HG03378 (cell line): ENCODE results near the gene CHID1.

Experiments used
- ATAC-seq: cut with Tn5 transposase; IDR thresholded peaks from one replicate; pipeline ENCODE4 v1.9.1; 2021; ENCODE audit warnings: mild to moderate bottlenecking, moderate library complexity; ENCODE audit not compliant: unreplicated experiment

The CHID1 gene

GRCh38 chr11:865462-866430 is 44.9 kb downstream of the CHID1 start:
- no peak for ATAC-seq

- ATAC-seq, result no peak
Measured at GRCh38 chr11:864898-865297, 45.7 kb downstream of the CHID1 start.

GRCh38 chr11:863910-864827 is 46.4 kb downstream of the CHID1 start:
- no peak for ATAC-seq

DNA sequence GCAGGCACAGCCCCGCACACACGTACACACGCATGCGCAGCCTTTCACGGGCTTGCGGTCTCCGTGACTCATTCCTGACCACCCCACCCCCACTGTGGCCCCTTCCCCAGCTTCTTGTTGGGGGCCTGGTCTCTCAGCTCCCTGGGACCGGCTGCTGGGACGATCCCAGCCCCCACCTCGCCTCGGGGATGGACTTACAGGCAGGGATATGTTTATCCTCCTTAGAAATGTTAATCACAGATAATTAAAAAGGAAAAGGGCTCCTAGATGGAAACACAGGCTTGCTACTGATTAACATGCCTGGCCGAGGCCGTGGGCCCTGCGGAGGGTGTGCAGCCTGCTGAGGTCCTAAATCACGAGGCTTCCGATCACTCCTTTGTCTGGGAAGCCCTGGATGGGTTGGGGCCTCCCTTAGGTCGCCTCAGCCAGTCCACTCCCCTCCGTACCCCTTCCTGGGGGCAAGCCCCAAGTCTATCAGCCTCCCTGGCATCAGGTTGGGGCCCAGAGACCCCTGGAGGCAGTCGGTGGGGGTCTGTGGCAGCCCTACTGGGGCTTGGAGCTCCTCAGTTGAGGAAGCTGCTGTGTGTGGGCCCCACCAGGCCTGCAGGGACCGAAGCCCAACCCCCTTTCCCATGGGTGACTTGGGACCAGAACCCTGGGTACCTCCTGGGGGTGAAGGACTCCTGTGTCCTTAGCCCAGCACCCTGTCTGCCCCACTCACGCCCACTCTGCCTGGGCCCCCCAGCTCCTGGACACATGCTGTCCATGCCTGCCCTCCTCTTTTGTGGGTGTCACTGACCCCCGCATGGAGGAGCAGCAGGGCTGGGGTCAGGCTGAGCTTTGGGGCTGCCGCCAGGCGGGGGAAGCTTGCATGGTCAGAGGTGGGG is 47.3 kb downstream of the CHID1 start:
- no peak for ATAC-seq

DNA sequence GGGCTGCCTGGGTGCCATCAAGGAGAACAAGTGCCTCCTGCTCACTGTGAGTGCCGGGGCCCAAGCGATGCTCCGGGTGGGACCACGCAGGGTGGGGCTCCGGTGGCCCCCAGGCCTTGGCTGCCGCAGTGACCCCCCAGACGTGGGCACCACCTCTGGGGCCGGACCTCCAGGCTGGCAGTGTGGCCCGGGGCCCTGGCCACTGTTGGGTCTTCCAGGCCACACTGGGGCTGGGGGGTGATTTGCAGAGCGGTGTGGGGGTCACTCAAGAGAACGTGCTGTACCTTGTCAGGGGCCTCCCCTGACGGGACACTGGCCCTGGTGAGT is 48.0 kb downstream of the CHID1 start:
- no peak for ATAC-seq

- no peak for ATAC-seq
Measured at GRCh38 chr11:862081-862661, 48.4 kb downstream of the CHID1 start.

DNA sequence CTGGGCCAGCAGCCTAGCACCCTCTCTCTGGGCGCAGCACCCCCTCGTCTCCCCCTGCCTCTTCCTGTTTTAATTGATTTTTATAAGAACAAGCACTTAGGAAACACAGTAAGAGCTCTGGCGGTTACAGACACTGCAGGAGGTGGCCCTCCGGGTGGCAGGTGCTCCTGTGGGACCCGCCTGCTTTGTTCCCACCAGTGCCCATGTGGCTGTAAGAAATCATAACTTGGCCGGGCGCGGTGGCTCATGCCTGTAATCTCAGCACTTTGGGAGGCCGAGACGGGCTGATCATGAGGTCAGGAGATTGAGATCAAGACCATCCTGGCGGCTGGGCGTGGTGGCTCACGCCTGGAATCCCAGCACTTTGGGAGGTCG is 49.5 kb downstream of the CHID1 start:
- ATAC-seq, result no peak

DNA sequence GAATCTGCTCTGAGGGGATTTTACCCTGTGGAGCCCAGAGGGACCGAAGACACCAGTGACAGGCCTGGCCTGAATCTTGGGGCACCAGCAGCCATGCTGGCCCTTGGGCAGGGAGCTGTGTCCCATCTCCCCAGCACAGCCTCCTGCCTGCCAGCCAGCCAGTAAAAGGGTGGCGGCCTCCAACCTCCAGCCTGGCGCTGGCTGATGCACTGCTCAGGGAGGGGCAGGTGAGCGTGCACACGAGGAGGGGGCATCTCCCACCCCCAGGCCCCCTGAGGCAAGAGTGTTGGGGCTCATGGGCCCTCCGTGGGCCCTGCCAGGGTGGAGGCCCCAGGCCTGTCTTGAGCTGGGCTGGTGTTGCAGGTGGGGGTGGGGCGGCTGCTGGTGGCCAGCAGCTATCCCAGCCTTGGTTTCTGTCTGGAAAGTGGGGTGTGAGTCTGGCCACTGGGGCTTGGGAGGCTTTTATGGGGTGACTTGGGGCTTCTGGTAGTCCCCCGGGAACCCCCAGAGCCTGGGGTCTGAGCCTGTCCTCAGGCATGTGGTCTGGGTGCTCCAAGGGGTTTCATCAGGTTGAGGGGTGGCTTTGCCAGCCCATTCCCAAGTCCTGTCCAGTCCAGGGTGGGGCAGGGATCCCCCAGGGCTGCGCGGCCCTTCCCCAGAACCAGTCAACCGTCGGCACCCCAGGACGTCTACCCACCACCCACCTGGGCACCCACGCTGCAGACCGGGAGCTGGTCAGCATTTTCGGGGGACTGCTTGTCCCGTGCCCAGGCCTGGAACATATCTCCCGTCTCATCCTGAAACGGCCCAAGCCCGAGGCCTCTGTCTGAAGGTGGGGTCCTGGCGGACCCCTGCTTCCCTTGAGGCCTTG is 50.1 kb downstream of the CHID1 start:
- ATAC-seq, result no peak

DNA sequence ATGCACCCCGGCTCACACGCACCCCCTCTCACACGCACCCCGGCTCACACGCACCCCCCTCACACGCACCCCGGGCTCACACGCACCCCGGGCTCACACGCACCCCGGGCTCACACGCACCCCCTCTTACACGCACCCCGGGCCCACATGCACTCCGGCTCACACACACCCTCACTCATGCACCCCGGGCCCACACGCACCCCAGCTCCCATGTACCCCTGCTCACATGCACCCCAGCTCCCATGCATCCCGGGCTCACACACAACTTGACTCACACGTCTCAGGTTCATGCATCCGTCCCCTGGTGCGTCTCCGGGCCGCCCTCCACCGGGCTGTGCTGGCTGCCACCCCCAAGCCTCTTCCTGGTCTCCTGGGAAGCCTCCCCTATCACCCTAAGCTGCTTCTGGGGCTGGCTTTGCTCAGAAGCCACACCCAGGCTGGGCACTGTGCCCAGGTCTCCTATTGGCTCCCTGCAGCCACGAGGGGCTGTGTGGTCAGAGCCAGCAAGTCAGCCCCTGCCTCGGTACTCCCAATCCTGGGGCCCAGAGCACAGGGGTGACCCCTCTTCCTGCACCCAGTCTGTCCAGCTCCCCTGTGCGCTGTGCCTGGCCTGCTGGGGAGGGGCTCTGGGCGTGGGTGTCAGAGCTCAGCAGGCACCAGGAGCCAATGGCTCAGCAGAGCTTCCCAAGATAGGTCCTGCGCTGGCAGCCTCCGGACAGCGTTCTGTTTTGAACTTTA is 51.0 kb downstream of the CHID1 start:
- ATAC-seq, result no peak

- ATAC-seq, result no peak
Measured at GRCh38 chr11:858762-859339, 51.8 kb downstream of the CHID1 start.

- ATAC-seq, result no peak
Measured at GRCh38 chr11:858053-858761, 52.4 kb downstream of the CHID1 start.

- no peak for ATAC-seq
Measured at GRCh38 chr11:856397-856796, 54.2 kb downstream of the CHID1 start.

DNA sequence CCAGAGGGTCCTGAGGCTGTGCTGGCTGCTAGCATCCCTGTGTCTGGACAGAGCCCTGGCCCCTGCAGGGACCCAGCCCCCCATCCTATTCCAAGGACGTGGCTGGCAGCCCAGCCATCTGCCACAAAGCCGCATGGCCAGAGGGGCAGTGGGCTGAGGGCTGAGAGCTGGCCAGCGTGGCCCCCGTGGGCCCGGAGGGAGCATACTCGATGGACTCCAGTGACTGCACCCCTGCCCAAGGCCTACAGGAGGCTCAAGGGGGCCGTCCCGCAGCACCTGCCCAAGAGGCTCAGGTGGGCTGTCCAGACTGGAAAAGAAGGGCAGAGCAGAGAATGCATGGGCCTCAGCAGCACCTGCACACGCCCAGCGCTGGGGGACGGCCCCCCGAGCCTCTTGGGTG is 54.8 kb downstream of the CHID1 start:
- no peak for ATAC-seq

DNA sequence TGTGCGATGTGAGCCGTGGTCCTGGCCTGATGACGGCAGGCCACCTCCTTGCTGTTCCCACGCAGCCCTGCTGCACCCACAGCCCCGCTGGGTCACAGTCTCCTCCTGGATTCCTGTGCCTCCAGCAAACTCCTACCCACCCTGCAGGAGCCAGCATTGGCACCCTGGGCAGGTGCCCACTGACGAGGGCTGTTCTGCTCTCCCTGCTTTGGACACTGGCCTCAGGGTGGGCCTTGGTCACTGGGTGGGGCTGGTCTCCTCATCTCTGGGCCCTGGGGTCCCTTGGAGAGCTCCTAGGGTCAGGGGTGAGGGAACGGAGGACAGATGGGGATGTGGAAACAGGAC is 55.3 kb downstream of the CHID1 start:
- no peak for ATAC-seq

DNA sequence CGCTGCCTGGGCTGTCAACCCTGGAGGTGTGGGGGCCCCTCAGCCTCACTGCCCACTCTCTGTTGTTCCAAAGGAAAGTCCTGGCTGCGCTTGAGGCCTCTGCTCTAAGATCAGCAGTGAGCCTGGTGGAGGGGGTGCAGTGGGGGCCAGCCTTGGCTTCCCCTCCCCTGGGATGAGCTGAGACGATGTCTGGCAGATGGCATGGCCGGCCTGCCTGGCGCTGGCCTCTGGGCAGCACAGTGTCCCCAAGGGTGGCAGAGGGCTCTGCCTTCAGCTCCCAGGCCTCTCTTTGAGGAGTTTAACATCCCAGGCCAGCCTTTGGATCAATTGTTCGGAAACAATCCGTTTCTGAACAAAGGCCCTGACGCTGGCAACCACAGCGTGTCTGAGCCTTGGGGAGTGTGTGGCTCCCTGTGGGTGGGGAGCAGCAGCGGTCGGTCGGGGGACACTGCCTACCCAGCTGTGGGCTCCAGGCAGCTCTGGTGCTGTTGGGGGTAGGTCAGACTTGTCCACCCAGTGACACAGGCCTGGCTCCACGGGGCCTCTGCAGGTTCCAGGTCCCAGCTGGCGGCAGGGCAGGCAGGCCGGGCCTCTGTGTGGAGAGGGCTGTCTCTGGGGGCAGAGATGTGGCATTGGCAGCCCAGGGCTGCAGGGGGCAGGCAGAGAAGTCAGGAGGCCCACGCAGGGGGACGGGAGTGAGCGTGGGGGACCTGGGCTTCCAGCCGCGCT is 55.8 kb downstream of the CHID1 start:
- ATAC-seq, result no peak

GRCh38 chr11:853682-854448 is 56.7 kb downstream of the CHID1 start:
- ATAC-seq, result no peak

GRCh38 chr11:852762-853161 is 57.8 kb downstream of the CHID1 start:
- ATAC-seq, result no peak
